PC-9 (cell line): Measurements from ENCODE around the gene STX7. TPM values are rescaled to one million over a fixed set of nuclear protein-coding genes. Genes with fewer than 3 reads are reported as not detected.

Experiments used
- BruUV-seq: library from RNA; stranded (reverse); fragments of 400-500 nt; replicated peaks from 2 replicates; lab custom pipeline; 2021; lab: Mats Ljungman, UMichigan
- CTCF ChIA-PET: fragments of 300-600 bp; sonication (Branson Sonifier 250); formaldehyde crosslinking; loops from one replicate; lab custom pipeline; 2022; ENCODE audit warnings: antibody characterized with exemption; lab: Charles Lee
- POLR2A ChIA-PET: fragments of 300-600 bp; sonication (Branson Sonifier 250); formaldehyde crosslinking; loops from one replicate; lab custom pipeline; 2022; ENCODE audit warnings: antibody characterized with exemption; ENCODE audit not compliant: unreplicated experiment; lab: Charles Lee
- DNase-seq, 2 experiments: peaks; one replicate each; pipeline versions ENCODE4 v3.0.0 to v3.0.0-alpha.2; 2015 to 2022; ENCODE audit warnings: mixed read lengths in 1 of 2
- H2AFZ ChIP-seq: fragments of 200-600 bp; sonication (generic); 2 replicates; pipeline ENCODE4 v1.8.1; 2017; ENCODE audit warnings: antibody characterized with exemption
- H3F3A ChIP-seq: fragments of 200-600 bp; sonication (generic); 2 replicates; pipeline ENCODE4 v1.8.1; 2017; ENCODE audit warnings: antibody characterized with exemption, mild to moderate bottlenecking, low read depth; ENCODE audit not compliant: insufficient read depth
- H3K27ac ChIP-seq: fragments of 200-600 bp; sonication (generic); 2 replicates; pipeline ENCODE4 v1.6.1; 2016; ENCODE audit warnings: mixed run types
- H3K27me3 ChIP-seq: fragments of 200-600 bp; sonication (generic); 2 replicates; pipeline ENCODE4 v1.6.1; 2016; ENCODE audit warnings: low read depth, mixed run types; ENCODE audit not compliant: insufficient read depth
- H3K36me3 ChIP-seq: fragments of 200-600 bp; sonication (generic); 2 replicates; pipeline ENCODE4 v1.6.1; 2016; ENCODE audit warnings: low read depth, mixed run types
- H3K4me1 ChIP-seq: fragments of 200-600 bp; sonication (generic); replicated peaks from 2 replicates; pipeline ENCODE4 v1.6.1; 2016; ENCODE audit warnings: mixed run types; ENCODE audit not compliant: insufficient read depth
- H3K4me2 ChIP-seq: fragments of 200-600 bp; sonication (generic); 2 replicates; pipeline ENCODE4 v1.6.1; 2017; ENCODE audit warnings: mixed run types
- H3K4me3 ChIP-seq: fragments of 200-600 bp; sonication (generic); 2 replicates; pipeline ENCODE4 v1.6.1; 2016; ENCODE audit warnings: mixed run types
- H3K79me2 ChIP-seq: fragments of 200-600 bp; sonication (generic); 2 replicates; pipeline ENCODE4 v1.6.1; 2017; ENCODE audit warnings: low read depth, mixed run types
- H3K9me2 ChIP-seq: fragments of 200-600 bp; sonication (generic); 2 replicates; pipeline ENCODE4 v1.8.1; 2017; ENCODE audit warnings: mild to moderate bottlenecking; ENCODE audit not compliant: insufficient read depth
- H3K9me3 ChIP-seq: fragments of 200-600 bp; sonication (generic); 2 replicates; pipeline ENCODE4 v1.8.1; 2016; ENCODE audit warnings: low read depth; ENCODE audit not compliant: insufficient read depth
- H4K20me1 ChIP-seq: fragments of 200-600 bp; sonication (generic); 2 replicates; pipeline ENCODE4 v1.8.1; 2017; ENCODE audit not compliant: insufficient read depth
- CTCF ChIP-seq: fragments of 200-600 bp; sonication (generic); conservative IDR thresholded peaks from 2 replicates; pipeline ENCODE4 v1.6.1; 2017; ENCODE audit warnings: mixed run types, antibody characterized with exemption, mild to moderate bottlenecking, moderate library complexity
- EZH2 ChIP-seq: fragments of 200-600 bp; sonication (generic); IDR thresholded peaks from 2 replicates; pipeline ENCODE4 v1.8.0; 2017; ENCODE audit warnings: antibody characterized with exemption, low read depth
- intact Hi-C: fragments of 100-400 bp; cut with micrococcal nuclease; formaldehyde crosslinking; loops from one replicate; pipeline ENCODE4 v1.10.0; 2022; ENCODE audit not compliant: unreplicated experiment
- total RNA-seq: library from RNA; stranded (reverse); gene quantifications from 2 replicates; pipeline ENCODE4 v1.2.3, GENCODE V29; 2021

Gene STX7
- total RNA-seq, 1 experiment from 2014 or later, result 40.7 TPM

DNA sequence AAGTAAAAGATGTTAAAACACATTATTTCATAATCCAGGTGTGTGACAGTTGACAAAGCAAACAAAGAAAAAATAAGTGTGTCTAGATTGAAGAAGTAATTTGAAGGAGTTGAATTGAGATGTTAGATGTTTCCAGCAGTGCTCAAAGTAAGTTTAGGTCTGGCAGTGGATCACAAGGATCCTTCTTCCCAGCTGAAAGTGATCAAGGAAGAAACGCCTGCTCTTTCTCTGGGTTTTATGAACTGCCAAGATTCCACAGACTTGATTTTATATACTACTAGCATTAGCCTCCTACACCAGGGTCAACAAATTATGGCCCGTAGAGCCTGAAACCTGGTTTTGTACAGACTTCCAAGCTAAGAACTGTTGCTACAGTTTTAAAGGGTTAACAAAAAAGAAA is 30.3 kb downstream of the STX7 start:
- H3K4me1 ChIP-seq, result no peaks in the 10 kb centered on the region
- H3K36me3 ChIP-seq, result no peaks in the 10 kb centered on the region
- no peak for TF ChIP-seq CTCF
- no peak for TF ChIP-seq EZH2
- no peak overlapping the region for H2AFZ ChIP-seq
- POLR2A ChIA-PET, result no interaction called here
- no peak for DNase-seq
- H3K9me2 ChIP-seq, result no peaks in the 10 kb centered on the region
- H3K79me2 ChIP-seq, result 0 out of 2 replicates have a peak, but pooled peaks cover 3% of the 10 kb centered on the region
- intact Hi-C loops, result loop anchor here (5.0 kb wide), 1 partner anchor 80 kb away; the partner anchor contains the start of gene MOXD1
- H3K4me3 ChIP-seq, result no peak overlapping the region
- no peaks in the 10 kb centered on the region for H3K9me3 ChIP-seq
- CTCF ChIA-PET, result interaction anchor here (0.6 kb wide), 1 partner anchor 45 kb away, joined by 7 read pairs; no protein-coding TSS in a partner anchor
- no peaks in the 10 kb centered on the region for H3F3A ChIP-seq
- no peak overlapping the region for H3K27ac ChIP-seq
- BruUV-seq, result no TSS peak
- H3K27me3 ChIP-seq, result no peaks in the 10 kb centered on the region
- H3K4me2 ChIP-seq, result no peak overlapping the region
- no peaks in the 10 kb centered on the region for H4K20me1 ChIP-seq

DNA sequence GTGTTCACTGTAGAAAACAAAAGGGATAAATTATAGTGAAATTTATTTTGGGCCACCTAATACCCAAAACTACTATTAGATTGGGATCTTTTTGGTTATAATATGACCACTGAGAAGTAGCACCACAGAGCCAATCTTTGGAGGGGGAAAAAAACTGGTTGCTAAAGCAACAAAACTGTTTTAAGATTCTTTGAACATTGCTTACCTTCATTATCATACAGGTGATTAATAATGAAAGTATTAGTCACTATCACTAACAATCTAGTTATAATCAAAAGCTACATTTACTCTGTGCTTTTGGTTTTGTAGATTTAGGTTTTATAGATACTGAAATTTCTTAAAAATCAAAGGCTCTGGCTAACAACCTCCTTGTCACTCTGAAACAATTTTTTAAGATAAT is 31.7 kb downstream of the STX7 start:
- H3K9me2 ChIP-seq, result no peaks in the 10 kb centered on the region
- H3K9me3 ChIP-seq, result no peaks in the 10 kb centered on the region
- H2AFZ ChIP-seq, result no peak overlapping the region
- no peaks in the 10 kb centered on the region for H3K27me3 ChIP-seq
- H3K4me1 ChIP-seq, result no peaks in the 10 kb centered on the region
- no TSS peak for BruUV-seq
- no peak overlapping the region for H3K4me2 ChIP-seq
- no peaks in the 10 kb centered on the region for H3F3A ChIP-seq
- DNase-seq, result no peak
- no peak for TF ChIP-seq EZH2
- H3K27ac ChIP-seq, result no peak overlapping the region
- CTCF ChIA-PET, result no interaction called here
- intact Hi-C loops, result loop anchor here (5.0 kb wide), 1 partner anchor 79 kb away; the partner anchor contains the start of gene MOXD1
- no peaks in the 10 kb centered on the region for H3K36me3 ChIP-seq
- 0 out of 2 replicates have a peak, but pooled peaks cover 3% of the 10 kb centered on the region for H3K79me2 ChIP-seq
- POLR2A ChIA-PET, result interaction anchor here (0.7 kb wide), 2 partner anchors 16 to 309 kb away, joined by 7 to 10 read pairs; no protein-coding TSS in a partner anchor
- H3K4me3 ChIP-seq, result no peak overlapping the region
- H4K20me1 ChIP-seq, result no peaks in the 10 kb centered on the region

DNA sequence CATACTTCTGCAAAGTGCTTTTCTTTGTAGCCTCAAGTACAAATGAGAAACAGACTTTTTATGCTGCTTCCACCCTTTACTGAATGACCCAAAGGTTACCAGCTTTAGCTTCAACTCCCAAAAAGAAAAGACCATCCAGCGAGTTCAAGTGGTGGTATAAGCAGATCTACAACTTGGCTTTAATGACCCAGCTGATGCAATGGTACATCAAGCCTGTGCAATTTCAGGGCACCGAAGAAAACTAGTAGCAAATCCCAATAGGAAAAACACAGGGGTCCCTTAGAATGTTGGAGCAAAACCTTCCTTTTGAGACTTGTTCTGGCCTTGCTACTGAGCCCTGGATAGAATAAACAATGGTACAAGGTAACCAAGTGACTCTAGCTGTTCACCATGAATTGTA is 33.8 kb downstream of the STX7 start:
- Histone ChIP-seq H3K9me2 (no peaks in the 10 kb centered on the region), H3K4me2 (no peak overlapping the region), H3K4me3 (no peak overlapping the region), H3K4me1 (no peaks in the 10 kb centered on the region), H4K20me1 (no peaks in the 10 kb centered on the region), H3K27ac (no peak overlapping the region), H3K79me2 (0 out of 2 replicates have a peak, but pooled peaks cover 3% of the 10 kb centered on the region), H3K36me3 (no peaks in the 10 kb centered on the region), H3K9me3 (no peaks in the 10 kb centered on the region), H2AFZ (no peak overlapping the region), H3K27me3 (no peaks in the 10 kb centered on the region), H3F3A (no peaks in the 10 kb centered on the region)
- POLR2A ChIA-PET, result no interaction called here
- no peak for DNase-seq
- TF ChIP-seq CTCF, result no peak
- no peak for TF ChIP-seq EZH2
- intact Hi-C loops, result no loop called here
- no TSS peak for BruUV-seq
- CTCF ChIA-PET, result no interaction called here

GRCh38 chr6:132478674-132479073 is 34.2 kb downstream of the STX7 start:
- Histone ChIP-seq H3K4me3 (no peak overlapping the region), H3K4me2 (no peak overlapping the region), H3K9me2 (no peaks in the 10 kb centered on the region), H3K9me3 (no peaks in the 10 kb centered on the region), H2AFZ (no peak overlapping the region), H3K36me3 (no peaks in the 10 kb centered on the region), H3K79me2 (0 out of 2 replicates have a peak, but pooled peaks cover 3% of the 10 kb centered on the region), H3K27me3 (no peaks in the 10 kb centered on the region), H4K20me1 (no peaks in the 10 kb centered on the region), H3F3A (no peaks in the 10 kb centered on the region), H3K27ac (no peak overlapping the region), H3K4me1 (no peaks in the 10 kb centered on the region)
- ChIA-PET CTCF (no interaction called here), POLR2A (no interaction called here)
- intact Hi-C loops, result no loop called here
- no peak for DNase-seq
- no TSS peak for BruUV-seq
- TF ChIP-seq EZH2 (no peak), CTCF (no peak)
